Mesothelial cell of epicardium (in vitro differentiated cells): ENCODE measurements around the gene CEP72. TPM values are rescaled to one million over a fixed set of nuclear protein-coding genes. Genes with fewer than 3 reads are reported as not detected.

Experiments used
- DNase-seq, 2 experiments: peaks; one replicate each; pipeline ENCODE4 v3.0.0; 2021; ENCODE audit warnings: low spot score in 2 of 2; ENCODE audit not compliant: unreplicated experiment in 2 of 2
- H3K27ac Mint-ChIP-seq: 2 replicates; pipeline ENCODE4 v1.8.0; 2021; ENCODE audit warnings: mixed read lengths
- H3K27me3 Mint-ChIP-seq: 2 replicates; pipeline ENCODE4 v1.8.0; 2021; ENCODE audit warnings: low read depth, mixed read lengths
- H3K36me3 Mint-ChIP-seq: 2 replicates; pipeline ENCODE4 v1.8.0; 2021; ENCODE audit warnings: mixed read lengths
- H3K4me1 Mint-ChIP-seq: 2 replicates; pipeline ENCODE4 v1.8.0; 2021; ENCODE audit warnings: mixed read lengths
- H3K4me3 Mint-ChIP-seq: 2 replicates; pipeline ENCODE4 v1.8.0; 2021; ENCODE audit warnings: mild to moderate bottlenecking, moderate library complexity, mixed read lengths
- H3K9me3 Mint-ChIP-seq: 2 replicates; pipeline ENCODE4 v1.8.0; 2021; ENCODE audit warnings: mixed read lengths
- total RNA-seq: library from RNA; stranded (reverse); gene quantifications from 3 replicates; pipeline ENCODE4 v1.2.1, GENCODE V29; 2021
- TF ChIP-seq, protein P1 (sequence below): fragments of 200-600 bp; sonication (generic); IDR thresholded peaks from one replicate; pipeline ENCODE4 v1.5.0; 2021; ENCODE audit warnings: antibody characterized with exemption; ENCODE audit not compliant: unreplicated experiment

Gene CEP72, protein sequence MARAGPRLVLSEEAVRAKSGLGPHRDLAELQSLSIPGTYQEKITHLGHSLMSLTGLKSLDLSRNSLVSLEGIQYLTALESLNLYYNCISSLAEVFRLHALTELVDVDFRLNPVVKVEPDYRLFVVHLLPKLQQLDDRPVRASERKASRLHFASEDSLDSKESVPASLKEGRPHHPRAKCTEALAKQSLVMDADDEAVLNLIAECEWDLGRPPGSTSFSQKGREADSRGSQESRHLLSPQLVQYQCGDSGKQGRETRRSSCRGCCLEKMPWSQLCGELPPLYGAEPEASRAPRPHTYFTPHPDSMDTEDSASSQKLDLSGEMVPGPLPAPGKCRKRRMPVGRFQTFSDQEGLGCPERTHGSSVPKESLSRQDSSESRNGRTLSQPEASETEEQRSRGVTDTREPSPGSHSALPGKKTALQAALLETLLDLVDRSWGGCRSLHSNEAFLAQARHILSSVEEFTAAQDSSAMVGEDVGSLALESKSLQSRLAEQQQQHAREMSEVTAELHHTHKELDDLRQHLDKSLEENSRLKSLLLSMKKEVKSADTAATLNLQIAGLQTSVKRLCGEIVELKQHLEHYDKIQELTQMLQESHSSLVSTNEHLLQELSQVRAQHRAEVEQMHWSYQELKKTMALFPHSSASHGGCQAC
- 20.1 to 21.7 TPM (median 20.3 TPM) in 3 replicates for total RNA-seq

DNA sequence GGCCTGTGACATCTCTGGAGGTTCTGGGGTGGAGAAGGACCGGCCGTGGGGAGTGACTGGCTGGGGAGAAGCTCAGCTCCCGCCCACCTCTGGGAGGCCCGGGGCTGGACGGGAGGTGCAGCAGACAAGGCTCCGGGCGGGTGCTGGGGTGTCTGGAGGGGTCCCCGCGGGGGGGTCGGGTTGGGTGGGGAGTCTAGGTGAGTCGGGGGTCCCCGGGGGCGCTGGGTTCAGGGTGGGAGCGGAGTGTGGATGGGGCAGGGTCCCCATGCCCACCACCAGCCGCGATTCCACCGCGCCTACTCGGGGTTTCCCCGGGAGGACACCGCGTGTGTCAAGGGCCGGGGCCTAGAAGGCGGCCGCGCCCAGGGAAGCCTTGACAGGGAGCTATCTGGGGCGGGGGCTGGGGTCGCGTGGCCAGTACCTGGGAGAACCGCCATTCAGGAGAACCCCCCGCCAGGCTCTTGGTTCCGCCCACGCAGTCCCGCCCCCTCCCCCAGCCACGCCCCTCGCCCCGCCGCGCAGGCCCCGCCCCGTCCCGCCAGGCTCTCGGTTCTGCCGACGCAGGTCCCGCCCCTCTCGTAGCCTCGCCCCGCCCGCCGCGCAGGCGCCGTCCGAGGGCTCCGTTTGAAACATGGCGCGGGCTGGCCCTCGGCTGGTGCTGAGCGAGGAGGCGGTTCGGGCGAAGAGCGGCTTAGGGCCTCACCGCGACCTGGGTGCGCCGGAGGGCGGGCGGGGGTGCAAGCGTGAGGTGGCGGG lies at the start of gene CEP72:
Gene CEP72, plus strand, starts transcription at position 610 of the 756 bp plus-strand sequence. Its CDS starts 22 bp downstream, at position 632.
- DNase-seq, result peak; percentile 92 to 95
- peaks cover 21% of the 10 kb centered on the region for H3K9me3 Mint-ChIP-seq
- TF ChIP-seq, protein P1, sequence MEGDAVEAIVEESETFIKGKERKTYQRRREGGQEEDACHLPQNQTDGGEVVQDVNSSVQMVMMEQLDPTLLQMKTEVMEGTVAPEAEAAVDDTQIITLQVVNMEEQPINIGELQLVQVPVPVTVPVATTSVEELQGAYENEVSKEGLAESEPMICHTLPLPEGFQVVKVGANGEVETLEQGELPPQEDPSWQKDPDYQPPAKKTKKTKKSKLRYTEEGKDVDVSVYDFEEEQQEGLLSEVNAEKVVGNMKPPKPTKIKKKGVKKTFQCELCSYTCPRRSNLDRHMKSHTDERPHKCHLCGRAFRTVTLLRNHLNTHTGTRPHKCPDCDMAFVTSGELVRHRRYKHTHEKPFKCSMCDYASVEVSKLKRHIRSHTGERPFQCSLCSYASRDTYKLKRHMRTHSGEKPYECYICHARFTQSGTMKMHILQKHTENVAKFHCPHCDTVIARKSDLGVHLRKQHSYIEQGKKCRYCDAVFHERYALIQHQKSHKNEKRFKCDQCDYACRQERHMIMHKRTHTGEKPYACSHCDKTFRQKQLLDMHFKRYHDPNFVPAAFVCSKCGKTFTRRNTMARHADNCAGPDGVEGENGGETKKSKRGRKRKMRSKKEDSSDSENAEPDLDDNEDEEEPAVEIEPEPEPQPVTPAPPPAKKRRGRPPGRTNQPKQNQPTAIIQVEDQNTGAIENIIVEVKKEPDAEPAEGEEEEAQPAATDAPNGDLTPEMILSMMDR, result no peak
- peaks cover 3% of the 10 kb centered on the region for H3K27me3 Mint-ChIP-seq
- peaks cover 25% of the 10 kb centered on the region for H3K36me3 Mint-ChIP-seq
- H3K4me1 Mint-ChIP-seq, result peaks cover 16% of the 10 kb centered on the region
- H3K4me3 Mint-ChIP-seq, result peak within 1 kb of the TSS; percentile 91
- peak within 1 kb of the TSS; percentile 89 for H3K27ac Mint-ChIP-seq

DNA sequence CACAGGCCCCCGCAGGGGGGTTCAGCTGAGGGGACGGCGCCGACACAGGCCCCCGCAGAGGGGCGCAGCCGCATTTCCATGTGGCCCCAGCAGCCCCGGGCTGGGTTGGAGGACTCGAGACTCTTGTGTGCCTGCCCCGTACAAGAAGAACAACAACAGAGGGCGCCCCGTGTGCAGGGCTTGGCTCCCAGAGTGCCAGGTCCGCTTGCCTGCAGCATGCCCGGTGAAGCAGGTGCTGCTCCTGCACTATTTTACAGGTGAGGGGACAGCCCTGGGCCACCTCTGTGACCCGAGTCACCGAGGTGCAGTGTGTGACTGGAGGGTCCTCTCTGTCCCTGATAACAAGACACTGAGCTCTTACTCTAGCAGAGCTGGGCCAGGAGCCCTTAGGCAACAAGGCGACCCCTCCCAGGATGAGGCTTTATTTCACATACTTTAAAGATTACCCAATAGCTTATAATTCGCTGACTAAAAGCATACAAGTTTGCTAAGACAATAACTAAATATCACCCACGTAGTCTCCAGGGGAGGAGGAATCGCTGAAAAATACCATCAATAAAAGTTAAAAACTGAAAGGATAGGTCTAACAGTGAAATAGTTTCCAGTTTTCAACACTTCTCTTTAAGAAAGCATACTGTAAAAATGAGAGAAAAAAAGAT lies 46.2 kb upstream of the CEP72 start:
- H3K27me3 Mint-ChIP-seq, result peaks cover 28% of the 10 kb centered on the region
- H3K27ac Mint-ChIP-seq, result no peak overlapping the region
- H3K36me3 Mint-ChIP-seq, result no peaks in the 10 kb centered on the region
- peaks cover 7% of the 10 kb centered on the region for H3K9me3 Mint-ChIP-seq
- no peak for DNase-seq
- no peaks in the 10 kb centered on the region for H3K4me1 Mint-ChIP-seq
- TF ChIP-seq, protein P1, result no peak
- no peak overlapping the region for H3K4me3 Mint-ChIP-seq

- DNase-seq, result no peak
- no peaks in the 10 kb centered on the region for H3K4me1 Mint-ChIP-seq
- no peak overlapping the region for H3K4me3 Mint-ChIP-seq
Measured at GRCh38 chr5:566636-567309, 45.4 kb upstream of the CEP72 start.

DNA sequence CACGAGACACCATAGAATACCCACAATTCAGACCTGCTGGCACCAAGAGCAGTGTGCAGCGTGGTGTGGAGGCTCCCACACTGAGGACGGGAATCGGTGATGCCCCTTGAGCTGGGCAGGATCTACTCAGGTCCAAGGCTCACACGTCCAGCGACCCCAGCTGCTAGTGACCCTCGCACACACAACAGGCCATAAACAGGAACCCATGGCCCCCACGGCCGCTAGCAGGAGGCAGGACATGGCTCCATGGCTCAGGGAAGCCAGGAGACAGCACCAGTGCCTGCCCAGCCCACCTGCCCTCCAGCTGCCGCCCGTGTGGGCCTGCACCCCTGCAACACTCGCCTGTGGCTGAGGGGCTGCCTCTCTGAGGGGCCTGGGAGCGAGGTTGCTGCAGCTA lies 44.5 kb upstream of the CEP72 start:
- no peak overlapping the region for H3K4me3 Mint-ChIP-seq

More at GRCh38 chr5:566636-567309, 45.4 kb upstream of the CEP72 start:
- H3K36me3 Mint-ChIP-seq, result no peaks in the 10 kb centered on the region
- TF ChIP-seq, protein P1, result no peak
- peaks cover 30% of the 10 kb centered on the region for H3K27me3 Mint-ChIP-seq
- H3K9me3 Mint-ChIP-seq, result peaks cover 7% of the 10 kb centered on the region
- no peak overlapping the region for H3K27ac Mint-ChIP-seq

More for the DNA sequence above, 44.5 kb upstream of the CEP72 start:
- Mint-ChIP-seq H3K27me3 (peaks cover 32% of the 10 kb centered on the region), H3K9me3 (peaks cover 7% of the 10 kb centered on the region), H3K36me3 (no peaks in the 10 kb centered on the region), H3K4me1 (no peaks in the 10 kb centered on the region), H3K27ac (no peak overlapping the region)
- TF ChIP-seq, protein P1, result no peak
- DNase-seq, result no peak
